Neural cell (in vitro differentiated cells): ENCODE data around the gene STK10.

ENCODE experiments used
- EP300 ChIP-seq: fragments of 450-650 bp; conservative IDR thresholded peaks from 2 replicates; pipeline ENCODE4 v1.6.1; 2014; ENCODE audit warnings: antibody characterized with exemption, mild to moderate bottlenecking, moderate library complexity; ENCODE audit not compliant: poor library complexity, severe bottlenecking
- TF ChIP-seq, protein P1 (sequence below): fragments of 450-650 bp; IDR thresholded peaks from 2 replicates; pipeline ENCODE4 v1.5.1; 2014; ENCODE audit warnings: antibody characterized with exemption, mild to moderate bottlenecking, moderate library complexity; ENCODE audit not compliant: poor library complexity, severe bottlenecking

DNA sequence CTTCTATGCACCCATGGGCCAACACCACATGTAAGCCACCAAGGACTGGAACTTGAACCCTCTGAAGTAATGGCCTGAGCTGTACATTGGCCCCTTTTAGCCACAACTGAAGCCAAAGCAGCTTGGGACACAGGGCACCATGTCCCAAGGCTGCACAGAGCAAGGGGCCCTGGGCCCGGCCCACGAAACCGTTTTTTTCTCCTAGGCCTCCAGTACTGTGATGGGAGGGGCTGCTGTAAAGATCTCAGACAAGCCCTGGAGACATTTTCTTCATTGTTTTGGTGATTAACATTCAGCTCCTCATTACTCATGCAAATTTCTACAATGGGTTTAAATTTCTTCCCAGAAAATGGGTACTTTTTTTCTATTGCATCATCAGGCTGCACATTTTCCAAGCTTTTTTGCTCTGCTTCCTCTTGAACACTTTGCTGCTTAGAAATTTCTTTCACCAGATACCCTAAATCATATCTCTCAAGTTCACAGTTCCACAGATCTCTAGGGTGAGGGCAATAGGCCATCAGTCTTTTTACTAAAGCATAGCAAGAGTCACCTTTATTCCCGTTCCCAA is 156.0 kb downstream of the STK10 start:
- TF ChIP-seq, protein P1, sequence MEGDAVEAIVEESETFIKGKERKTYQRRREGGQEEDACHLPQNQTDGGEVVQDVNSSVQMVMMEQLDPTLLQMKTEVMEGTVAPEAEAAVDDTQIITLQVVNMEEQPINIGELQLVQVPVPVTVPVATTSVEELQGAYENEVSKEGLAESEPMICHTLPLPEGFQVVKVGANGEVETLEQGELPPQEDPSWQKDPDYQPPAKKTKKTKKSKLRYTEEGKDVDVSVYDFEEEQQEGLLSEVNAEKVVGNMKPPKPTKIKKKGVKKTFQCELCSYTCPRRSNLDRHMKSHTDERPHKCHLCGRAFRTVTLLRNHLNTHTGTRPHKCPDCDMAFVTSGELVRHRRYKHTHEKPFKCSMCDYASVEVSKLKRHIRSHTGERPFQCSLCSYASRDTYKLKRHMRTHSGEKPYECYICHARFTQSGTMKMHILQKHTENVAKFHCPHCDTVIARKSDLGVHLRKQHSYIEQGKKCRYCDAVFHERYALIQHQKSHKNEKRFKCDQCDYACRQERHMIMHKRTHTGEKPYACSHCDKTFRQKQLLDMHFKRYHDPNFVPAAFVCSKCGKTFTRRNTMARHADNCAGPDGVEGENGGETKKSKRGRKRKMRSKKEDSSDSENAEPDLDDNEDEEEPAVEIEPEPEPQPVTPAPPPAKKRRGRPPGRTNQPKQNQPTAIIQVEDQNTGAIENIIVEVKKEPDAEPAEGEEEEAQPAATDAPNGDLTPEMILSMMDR: no peak
- no peak for TF ChIP-seq EP300
